ENCODE data around the gene RP2. TPM values are rescaled to one million over a fixed set of nuclear protein-coding genes. Genes with fewer than 3 reads are reported as not detected.

RP2 gene
- total and polyA plus RNA-seq, 2 experiments from 2014 or later, result 2.4 to 3.8 TPM

DNA sequence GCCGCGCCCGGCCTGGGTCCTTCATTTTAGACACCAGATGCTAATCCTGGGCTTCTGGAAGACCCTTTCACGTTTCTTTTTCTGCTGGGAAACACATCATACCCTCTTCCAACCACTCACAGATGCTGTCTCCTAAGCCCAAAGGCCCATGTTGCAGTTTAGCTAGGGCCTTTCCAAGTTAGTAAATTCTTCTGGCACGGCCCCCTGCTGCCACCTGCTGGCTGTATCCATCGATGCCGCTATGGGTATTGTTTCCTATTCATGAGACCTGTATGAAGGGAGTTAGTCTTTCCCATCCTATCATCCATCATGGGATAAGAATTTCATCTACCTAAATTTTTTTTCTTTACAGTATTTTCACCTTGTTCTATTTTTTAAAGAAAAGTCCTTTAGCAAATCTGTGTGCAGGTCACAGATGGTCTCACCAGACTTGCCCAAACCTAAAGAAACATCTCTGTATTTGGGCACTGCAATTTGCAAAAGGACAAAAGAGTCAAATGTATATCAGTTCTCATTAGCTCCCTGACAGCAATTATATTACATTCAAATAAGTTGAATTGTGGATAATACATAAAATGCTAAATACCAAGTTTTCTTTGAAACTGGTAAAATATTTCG, 40.2 kb upstream of the RP2 start:
- Histone ChIP-seq H3K36me3 (no peaks in the 10 kb centered on the region), H3K4me1 (ENCODE audit: low read depth) (no peaks in the 10 kb centered on the region), H3K9me3 (ENCODE audit: low read depth) (no peaks in the 10 kb centered on the region), H3K27ac (no peak overlapping the region), H3K27me3 (no peaks in the 10 kb centered on the region), H3K4me3 (no peak overlapping the region)
- DNase-seq (ENCODE audit: low read depth in 1 of 2, low spot score in 1 of 2), result peak; percentile 73 to 77
- TF ChIP-seq, protein P1, sequence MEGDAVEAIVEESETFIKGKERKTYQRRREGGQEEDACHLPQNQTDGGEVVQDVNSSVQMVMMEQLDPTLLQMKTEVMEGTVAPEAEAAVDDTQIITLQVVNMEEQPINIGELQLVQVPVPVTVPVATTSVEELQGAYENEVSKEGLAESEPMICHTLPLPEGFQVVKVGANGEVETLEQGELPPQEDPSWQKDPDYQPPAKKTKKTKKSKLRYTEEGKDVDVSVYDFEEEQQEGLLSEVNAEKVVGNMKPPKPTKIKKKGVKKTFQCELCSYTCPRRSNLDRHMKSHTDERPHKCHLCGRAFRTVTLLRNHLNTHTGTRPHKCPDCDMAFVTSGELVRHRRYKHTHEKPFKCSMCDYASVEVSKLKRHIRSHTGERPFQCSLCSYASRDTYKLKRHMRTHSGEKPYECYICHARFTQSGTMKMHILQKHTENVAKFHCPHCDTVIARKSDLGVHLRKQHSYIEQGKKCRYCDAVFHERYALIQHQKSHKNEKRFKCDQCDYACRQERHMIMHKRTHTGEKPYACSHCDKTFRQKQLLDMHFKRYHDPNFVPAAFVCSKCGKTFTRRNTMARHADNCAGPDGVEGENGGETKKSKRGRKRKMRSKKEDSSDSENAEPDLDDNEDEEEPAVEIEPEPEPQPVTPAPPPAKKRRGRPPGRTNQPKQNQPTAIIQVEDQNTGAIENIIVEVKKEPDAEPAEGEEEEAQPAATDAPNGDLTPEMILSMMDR (IDR thresholded peaks at IDR 0.05; ENCODE audit: low read depth, low read length), result peak; percentile 72

DNA sequence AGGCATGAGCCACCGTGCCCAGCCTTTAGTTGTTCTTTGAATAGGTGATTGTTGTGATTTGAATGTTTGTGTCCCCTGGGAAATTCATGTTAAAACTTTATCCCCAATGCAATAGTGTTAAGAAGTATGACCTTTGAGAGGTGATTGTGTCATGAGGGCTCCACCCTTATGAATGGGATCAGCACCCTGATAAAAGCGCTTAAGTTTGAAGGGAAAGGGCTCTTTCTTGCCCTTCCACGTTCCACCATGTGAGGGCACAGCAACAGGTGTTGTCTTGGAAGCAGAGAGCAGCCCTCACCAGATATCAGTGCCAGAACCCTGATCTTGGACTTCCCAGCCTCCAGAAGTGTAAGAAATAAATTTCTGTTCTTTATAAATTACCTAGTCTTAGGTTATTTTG, 33.7 kb upstream of the RP2 start:
- H3K9me3 ChIP-seq (ENCODE audit: low read depth), result no peaks in the 10 kb centered on the region
- no peak for DNase-seq (ENCODE audit: low read depth in 1 of 2, low spot score in 1 of 2)
- TF ChIP-seq, protein P1 (IDR thresholded peaks at IDR 0.05; ENCODE audit: low read depth, low read length), result peak; percentile 15
- no peaks in the 10 kb centered on the region for H3K4me1 ChIP-seq (ENCODE audit: low read depth)
- H3K36me3 ChIP-seq, result no peaks in the 10 kb centered on the region
- H3K4me3 ChIP-seq, result no peak overlapping the region
- no peaks in the 10 kb centered on the region for H3K27me3 ChIP-seq
- H3K27ac ChIP-seq, result no peak overlapping the region

DNA sequence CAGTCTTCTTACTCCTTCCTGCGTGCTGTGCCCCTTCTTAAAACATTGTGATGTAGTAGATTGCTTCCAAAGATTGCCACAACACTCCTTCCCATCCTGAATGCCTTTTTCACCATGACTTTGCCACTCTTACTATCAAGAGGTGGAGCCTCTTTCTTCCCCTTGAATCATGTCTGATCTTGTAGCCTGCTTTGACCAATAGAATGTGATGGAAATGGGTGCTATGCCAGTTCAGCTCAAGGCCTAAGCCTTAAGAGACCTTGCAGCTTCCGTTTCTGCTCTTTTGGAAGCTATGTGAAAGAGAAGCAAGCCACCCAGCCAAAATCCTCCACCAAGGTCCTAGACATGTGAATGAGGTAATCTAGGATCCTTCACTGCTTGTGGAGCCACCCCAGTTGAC, 31.6 kb upstream of the RP2 start:
- H3K27me3 ChIP-seq, result no peaks in the 10 kb centered on the region
- no peak overlapping the region for H3K27ac ChIP-seq
- no peak overlapping the region for H3K4me3 ChIP-seq
- H3K9me3 ChIP-seq (ENCODE audit: low read depth), result no peaks in the 10 kb centered on the region
- TF ChIP-seq, protein P1 (IDR thresholded peaks at IDR 0.05; ENCODE audit: low read depth, low read length), result no peak
- H3K36me3 ChIP-seq, result no peaks in the 10 kb centered on the region
- no peaks in the 10 kb centered on the region for H3K4me1 ChIP-seq (ENCODE audit: low read depth)
- DNase-seq (ENCODE audit: low read depth in 1 of 2, low spot score in 1 of 2), result no peak

DNA sequence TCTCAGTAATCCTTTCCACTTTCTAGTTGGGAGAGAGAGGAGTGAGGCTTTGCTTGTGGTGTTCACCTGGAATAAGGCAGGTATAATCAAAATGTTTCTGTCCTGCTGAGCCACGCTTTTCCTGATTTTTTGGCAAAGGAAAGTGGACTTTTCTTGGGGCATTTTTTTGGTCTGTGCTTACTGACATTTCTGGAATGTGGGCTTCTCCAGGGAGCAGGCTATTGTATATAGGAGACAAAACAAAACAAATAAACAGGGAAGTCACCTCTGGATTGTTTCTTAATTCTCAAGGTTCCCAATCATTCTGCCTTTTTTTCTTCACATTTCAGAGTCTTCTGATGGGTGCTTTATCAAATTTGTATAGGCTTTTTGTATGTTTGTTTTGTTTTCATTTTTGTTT, 25.7 kb upstream of the RP2 start:
- TF ChIP-seq, protein P1 (IDR thresholded peaks at IDR 0.05; ENCODE audit: low read depth, low read length), result no peak

DNA sequence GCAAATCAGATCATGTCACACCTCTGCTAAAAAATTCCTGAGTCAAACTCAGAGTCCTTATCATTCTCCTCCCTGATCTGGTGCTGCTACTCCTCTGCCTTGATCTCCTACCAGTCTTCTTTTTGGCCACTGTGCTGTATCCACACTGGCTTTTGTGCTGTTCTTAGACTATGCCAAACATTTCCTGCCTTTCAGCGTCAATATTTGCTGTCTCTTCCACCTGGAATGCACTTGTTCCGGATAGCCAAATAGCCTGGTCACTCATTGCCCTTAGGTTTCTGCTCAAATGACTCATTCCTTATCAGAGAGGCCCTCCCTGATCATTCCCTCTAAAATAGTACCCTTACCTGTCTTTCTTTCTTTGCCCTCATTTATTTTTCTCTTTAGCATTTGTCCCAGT, 24.4 kb upstream of the RP2 start:
- Histone ChIP-seq H3K4me3 (no peak overlapping the region), H3K27me3 (no peaks in the 10 kb centered on the region), H3K4me1 (ENCODE audit: low read depth) (no peaks in the 10 kb centered on the region), H3K36me3 (no peaks in the 10 kb centered on the region), H3K9me3 (ENCODE audit: low read depth) (no peaks in the 10 kb centered on the region), H3K27ac (no peak overlapping the region)
- no peak for DNase-seq (ENCODE audit: low read depth in 1 of 2, low spot score in 1 of 2)
- TF ChIP-seq, protein P1 (IDR thresholded peaks at IDR 0.05; ENCODE audit: low read depth, low read length), result no peak

More for the DNA sequence above, 25.7 kb upstream of the RP2 start:
- Histone ChIP-seq H3K27ac (no peak overlapping the region), H3K27me3 (no peaks in the 10 kb centered on the region), H3K4me3 (no peak overlapping the region), H3K36me3 (no peaks in the 10 kb centered on the region), H3K9me3 (ENCODE audit: low read depth) (no peaks in the 10 kb centered on the region), H3K4me1 (ENCODE audit: low read depth) (no peaks in the 10 kb centered on the region)
- DNase-seq (ENCODE audit: low read depth in 1 of 2, low spot score in 1 of 2), result no peak

All from cardiac muscle cell (in vitro differentiated cells and primary cell).